Right lung (tissue), 5 donors: Measurements from ENCODE around the gene RBM28. TPM values are rescaled to one million over a fixed set of nuclear protein-coding genes. Genes with fewer than 3 reads are reported as not detected.

ENCODE experiments used
- DNase-seq, 2 donors: peaks; one replicate each; pipeline ENCODE4 v3.0.0-alpha.2; 2013
- polyA plus RNA-seq, 5 donors: library from polyadenylated mRNA; unstranded; fragments of 120-200 nt; gene quantifications; one replicate each; pipeline versions ENCODE4 v1.2.1 to v1.2.3, GENCODE V29; 2013; ENCODE audit warnings: inconsistent platforms in 1 of 5, low replicate concordance in 1 of 5; ENCODE audit not compliant: insufficient read length in 5 of 5, insufficient read depth in 1 of 5

RBM28 gene
- polyA plus RNA-seq, 5 donors: 44.5 to 59.4 (median 57.6) TPM

GRCh38 chr7:128351296-128352152 is 7.8 kb upstream of the RBM28 start:
- DNase-seq: no peak

GRCh38 chr7:128350708-128351295 is 7.1 kb upstream of the RBM28 start:
- DNase-seq: no peak

- no peak for DNase-seq
These were observed 5.7 kb upstream of the RBM28 start for GRCh38 chr7:128349466-128349825.

GRCh38 chr7:128347647-128348097 is 4.0 kb upstream of the RBM28 start:
- no peak for DNase-seq

- DNase-seq: no peak
These were observed 695 bp upstream of the RBM28 start for GRCh38 chr7:128344431-128344774.

GRCh38 chr7:128341733-128342132 is 2.0 kb downstream of the RBM28 start:
- no peak for DNase-seq

- DNase-seq: no peak
These were observed 8.0 kb downstream of the RBM28 start for GRCh38 chr7:128335730-128336129.

GRCh38 chr7:128324368-128324680 is 19.4 kb downstream of the RBM28 start:
- no peak for DNase-seq

GRCh38 chr7:128323459-128324367 is 20.0 kb downstream of the RBM28 start:
- peak; percentile 67 to 73 for DNase-seq

- DNase-seq: peak; percentile 78 to 86
These were observed 20.7 kb downstream of the RBM28 start for GRCh38 chr7:128323040-128323439.

GRCh38 chr7:128322040-128322643 is 21.6 kb downstream of the RBM28 start:
- peak in 1 of 2 donors; percentile 15 for DNase-seq

GRCh38 chr7:128321044-128321422 is 22.7 kb downstream of the RBM28 start:
- DNase-seq: no peak

GRCh38 chr7:128318691-128319090 is 25.0 kb downstream of the RBM28 start:
- DNase-seq: no peak

- DNase-seq: no peak
These were observed 32.7 kb downstream of the RBM28 start for GRCh38 chr7:128311013-128311412.

GRCh38 chr7:128310499-128310898 is 33.2 kb downstream of the RBM28 start:
- no peak for DNase-seq

GRCh38 chr7:128309976-128310375 is 33.7 kb downstream of the RBM28 start:
- no peak for DNase-seq

- no peak for DNase-seq
These were observed 34.6 kb downstream of the RBM28 start for GRCh38 chr7:128309124-128309523.

GRCh38 chr7:128307061-128307460 is 36.6 kb downstream of the RBM28 start:
- DNase-seq: no peak

- no peak for DNase-seq
These were observed 39.5 kb downstream of the RBM28 start for GRCh38 chr7:128304212-128304611.

GRCh38 chr7:128303643-128304042 is 40.1 kb downstream of the RBM28 start:
- DNase-seq: no peak

GRCh38 chr7:128303133-128303532 is 40.6 kb downstream of the RBM28 start:
- DNase-seq: no peak

- no peak for DNase-seq
These were observed 41.6 kb downstream of the RBM28 start for GRCh38 chr7:128302139-128302538.
